Measurements from ENCODE around the gene CMTM7.

CMTM7 gene

DNA sequence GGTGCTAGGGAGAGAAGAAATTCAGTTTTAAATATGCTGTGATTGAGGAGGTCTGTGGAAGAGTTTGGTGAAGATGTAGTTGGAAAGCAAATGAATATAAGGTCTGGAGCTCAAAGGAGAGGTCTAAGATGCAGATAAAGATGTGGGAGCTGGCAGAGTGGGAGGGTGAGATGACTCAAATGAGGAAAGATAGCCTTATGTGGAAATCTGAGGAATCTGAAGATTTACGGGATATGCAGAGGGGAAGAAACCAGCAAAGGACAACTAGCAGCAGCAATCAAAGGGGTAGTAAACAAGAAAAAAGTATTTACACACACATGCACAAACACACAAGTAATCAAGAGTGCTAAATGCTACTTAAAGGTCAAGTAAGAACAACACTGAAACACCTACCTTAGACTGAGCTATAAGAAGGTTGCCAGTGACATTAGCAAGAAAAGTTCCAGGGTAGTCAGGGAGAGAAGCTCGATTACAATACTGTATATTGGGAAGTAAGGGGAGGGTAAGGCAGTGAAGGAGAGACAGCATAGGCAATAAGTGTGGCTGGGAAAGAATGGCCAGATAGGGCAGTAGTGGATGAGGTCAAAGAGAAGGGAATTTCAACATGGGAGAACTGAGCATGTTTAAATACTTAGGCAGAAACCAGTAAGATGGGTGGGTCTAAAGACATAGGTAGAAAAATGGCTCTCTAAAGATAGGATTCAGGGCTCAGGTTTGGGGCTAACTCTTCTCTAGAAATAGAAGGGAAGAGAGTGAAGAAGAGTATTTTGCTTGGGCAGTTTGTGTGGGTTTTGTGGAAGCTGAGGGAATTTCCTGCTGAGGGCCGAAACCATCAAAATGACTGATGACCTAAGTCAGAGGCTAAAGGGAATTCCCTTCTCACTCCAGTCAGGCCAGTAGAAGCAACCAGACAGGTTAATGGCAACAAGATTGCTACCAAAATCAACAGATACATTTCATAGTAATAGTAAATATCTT is 102.1 kb downstream of the CMTM7 start:
- DNase-seq (ENCODE audit: low read depth), result no peak

GRCh38 chr3:32495085-32495484 is 103.4 kb downstream of the CMTM7 start:
- DNase-seq (ENCODE audit: low read depth), result no peak

DNA sequence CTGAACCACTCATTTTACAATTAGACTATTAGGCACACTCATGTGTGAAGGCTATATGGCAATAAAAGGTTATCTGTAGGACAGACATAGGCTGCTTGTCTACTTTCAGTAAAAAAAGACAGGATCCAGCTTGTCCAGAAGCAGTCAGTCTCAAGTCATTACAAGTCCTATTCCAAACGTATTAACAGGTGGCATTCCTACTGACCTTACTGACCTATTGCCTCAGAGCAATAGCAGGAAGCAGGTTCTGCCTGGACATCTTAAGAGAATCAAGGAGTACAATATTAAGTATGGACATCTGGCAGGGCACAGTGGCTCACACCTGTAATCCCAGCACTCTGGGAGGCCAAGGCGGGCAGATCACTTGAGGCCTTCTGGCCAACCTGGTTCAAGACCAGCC is 104.0 kb downstream of the CMTM7 start:
- no peak for DNase-seq (ENCODE audit: low read depth)

DNA sequence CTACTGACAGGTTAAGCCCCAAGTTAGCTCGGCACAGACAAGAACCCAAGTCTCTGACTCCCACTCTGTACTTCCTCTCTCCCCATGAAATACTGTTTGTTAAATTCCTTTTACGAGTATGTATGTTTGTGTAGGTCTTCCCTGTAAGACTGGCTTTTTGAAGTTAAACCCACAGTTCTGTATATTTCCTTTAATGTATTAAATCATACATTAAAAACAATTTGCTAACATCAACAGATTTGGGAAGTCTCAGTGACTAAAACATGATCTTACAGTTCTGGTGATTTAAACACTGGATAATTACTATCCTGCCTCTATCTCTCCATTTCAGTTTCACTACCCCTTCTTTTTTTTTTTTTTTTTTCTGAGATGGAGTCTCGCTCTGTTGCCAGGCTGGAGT is 106.6 kb downstream of the CMTM7 start:
- DNase-seq (ENCODE audit: low read depth), result no peak

- no peak for DNase-seq (ENCODE audit: low read depth)
Measured at GRCh38 chr3:32498992-32499391, 107.3 kb downstream of the CMTM7 start.

GRCh38 chr3:32499585-32499984 is 107.9 kb downstream of the CMTM7 start:
- no peak for DNase-seq (ENCODE audit: low read depth)

- no peak for DNase-seq (ENCODE audit: low read depth)
Measured at GRCh38 chr3:32500231-32500630, 108.6 kb downstream of the CMTM7 start.

- no peak for DNase-seq (ENCODE audit: low read depth)
Measured at GRCh38 chr3:32500880-32501782, 109.5 kb downstream of the CMTM7 start.

- no peak for DNase-seq (ENCODE audit: low read depth)
Measured at GRCh38 chr3:32501783-32502117, 110.1 kb downstream of the CMTM7 start.

DNA sequence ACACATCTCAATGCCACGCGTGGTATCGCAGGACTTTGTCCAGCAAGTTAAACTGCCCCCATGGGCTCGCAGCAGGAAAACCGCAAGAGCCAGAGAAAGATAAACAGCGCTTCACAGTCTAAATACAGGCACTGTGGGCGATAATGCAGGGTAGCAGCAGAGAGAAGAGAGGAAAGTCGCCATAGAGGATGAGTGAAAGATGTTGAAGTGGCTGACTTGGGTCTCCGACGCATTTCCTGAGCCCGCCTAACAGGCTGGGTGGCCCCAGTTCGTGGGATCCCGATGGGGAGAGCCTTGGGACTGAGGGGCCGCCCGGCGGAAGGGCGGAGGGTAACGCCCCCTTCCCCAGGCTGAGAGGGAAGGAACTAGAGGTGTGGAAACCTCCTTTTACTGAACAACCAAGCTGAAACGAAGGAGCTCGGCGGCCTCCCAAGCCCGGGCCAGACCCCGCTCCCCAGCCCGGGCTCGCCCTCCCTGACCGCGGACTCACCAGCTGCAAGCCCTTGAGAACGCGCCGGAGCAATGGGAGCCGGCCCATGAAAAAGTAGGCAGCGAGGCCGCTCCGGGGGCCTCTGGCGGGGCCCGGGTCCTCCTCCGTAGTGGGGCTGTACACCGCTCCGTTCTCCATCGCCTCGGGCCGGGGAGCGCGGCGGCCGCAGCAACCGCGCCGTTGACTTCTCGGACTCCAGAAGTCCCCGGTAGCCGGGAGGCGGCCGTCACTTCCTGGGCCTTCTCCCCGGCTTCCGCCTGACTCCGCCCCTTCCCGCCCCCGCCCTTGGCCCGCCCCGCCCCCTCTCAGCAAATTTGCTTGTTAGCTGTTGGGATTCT is 110.7 kb downstream of the CMTM7 start, which contains the start of gene CMTM6:
Gene CMTM6, minus strand, starts transcription at position 735 of the 828 bp plus-strand sequence. Its CDS starts 107 bp downstream, at position 628.
- DNase-seq (ENCODE audit: low read depth), result peak; percentile 63

DNA sequence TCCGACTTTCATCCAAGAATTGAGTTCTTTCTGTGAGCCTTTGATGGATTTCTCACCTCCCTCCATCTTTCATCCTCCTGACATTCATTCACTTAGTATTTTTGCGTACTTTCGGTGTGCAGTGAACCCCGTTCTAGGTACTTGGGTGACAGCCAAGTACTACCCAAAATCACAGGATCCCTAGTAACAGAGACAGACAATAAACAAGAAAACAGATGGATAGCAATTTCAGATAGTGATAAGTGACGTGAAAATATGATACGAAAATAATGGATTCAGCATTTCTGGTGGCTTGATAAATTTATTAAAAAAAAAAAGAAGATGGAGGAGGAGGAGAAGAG is 111.3 kb downstream of the CMTM7 start:
- no peak for DNase-seq (ENCODE audit: low read depth)
